ENCODE measurements around the gene UBE2J2.

- no peak for TF ChIP-seq CTCF (IDR thresholded peaks at IDR 0.05)
- TF ChIP-seq POLR2A (IDR thresholded peaks at IDR 0.05) = no peak
Measured at GRCh38 chr1:1219341-1219740, 54.3 kb downstream of the UBE2J2 start.
